Osteoblast (primary cell): ENCODE measurements around the gene EPB41L1. TPM values are rescaled to one million over a fixed set of nuclear protein-coding genes. Genes with fewer than 3 reads are reported as not detected.

ENCODE experiments used
- DNase-seq: peaks from one replicate; pipeline ENCODE4 v3.0.0; 2011; ENCODE audit warnings: low spot score, mixed read lengths; ENCODE audit not compliant: insufficient read length; ENCODE audit errors: missing footprints
- H2AFZ ChIP-seq: 2 replicates; pipeline ENCODE4 v1.6.0; 2011; ENCODE audit warnings: mild to moderate bottlenecking, low read length
- H3K27ac ChIP-seq: 2 replicates; pipeline ENCODE4 v1.5.1; 2011; ENCODE audit warnings: mild to moderate bottlenecking, low read depth, low read length, moderate library complexity
- H3K27me3 ChIP-seq: 2 replicates; pipeline ENCODE4 v1.6.0; 2012; ENCODE audit warnings: mild to moderate bottlenecking, control low read depth, inconsistent platforms, low read length, moderate library complexity; ENCODE audit not compliant: insufficient read depth
- H3K36me3 ChIP-seq: 2 replicates; pipeline ENCODE4 v1.5.1; 2011; ENCODE audit warnings: mild to moderate bottlenecking, low read length, control low read depth, moderate library complexity; ENCODE audit not compliant: insufficient read depth
- H3K4me1 ChIP-seq: 2 replicates; pipeline ENCODE4 v1.5.1; 2011; ENCODE audit warnings: mild to moderate bottlenecking, low read length, control low read depth, moderate library complexity; ENCODE audit not compliant: insufficient read depth
- H3K4me2 ChIP-seq: 2 replicates; pipeline ENCODE4 v1.6.0; 2011; ENCODE audit warnings: mild to moderate bottlenecking, low read length; ENCODE audit not compliant: insufficient read depth
- H3K4me3 ChIP-seq: fragments of 200-600 bp; sonication (generic); 3 replicates; pipeline ENCODE4 v1.5.1; 2012; ENCODE audit warnings: mild to moderate bottlenecking, low read length, inconsistent platforms; ENCODE audit not compliant: insufficient read depth
- H3K79me2 ChIP-seq: 2 replicates; pipeline ENCODE4 v1.6.0; 2012; ENCODE audit warnings: mild to moderate bottlenecking, low read length, control low read depth, inconsistent platforms; ENCODE audit not compliant: insufficient read depth
- H3K9me3 ChIP-seq: 2 replicates; pipeline ENCODE4 v1.5.1; 2011; ENCODE audit warnings: low read depth, low read length, control low read depth
- H4K20me1 ChIP-seq: 2 replicates; pipeline ENCODE4 v1.6.0; 2012; ENCODE audit warnings: mild to moderate bottlenecking, low read length, control low read depth; ENCODE audit not compliant: insufficient read depth
- CTCF ChIP-seq: IDR thresholded peaks from 2 replicates; pipeline ENCODE4 v1.5.1; 2011; ENCODE audit warnings: mild to moderate bottlenecking, low read depth, low read length, moderate library complexity; ENCODE audit errors: extremely low read depth
- total RNA-seq: library from RNA; depleted of rRNA; stranded (reverse); fragments of >200 nt; gene quantifications from 2 replicates; pipeline ENCODE4 v1.2.3, GENCODE V29; 2012

Gene EPB41L1
- total RNA-seq, 1 donor, result 26.8 TPM

- Histone ChIP-seq H3K9me3 (no peaks in the 10 kb centered on the region), H3K4me3 (no peak overlapping the region), H3K79me2 (no peaks in the 10 kb centered on the region), H3K27me3 (no peaks in the 10 kb centered on the region), H3K36me3 (peaks cover 7% of the 10 kb centered on the region), H2AFZ (no peak overlapping the region), H3K4me1 (no peaks in the 10 kb centered on the region), H4K20me1 (no peaks in the 10 kb centered on the region), H3K27ac (no peak overlapping the region), H3K4me2 (no peak overlapping the region)
- DNase-seq, result no peak
- no peak for TF ChIP-seq CTCF
Measured at GRCh38 chr20:36207602-36208001, 53.1 kb downstream of the EPB41L1 start.

- Histone ChIP-seq H2AFZ (no peak overlapping the region), H3K9me3 (no peaks in the 10 kb centered on the region), H3K36me3 (peaks cover 7% of the 10 kb centered on the region), H3K4me1 (no peaks in the 10 kb centered on the region), H3K27me3 (no peaks in the 10 kb centered on the region), H3K4me2 (no peak overlapping the region), H4K20me1 (no peaks in the 10 kb centered on the region), H3K79me2 (no peaks in the 10 kb centered on the region), H3K4me3 (no peak overlapping the region), H3K27ac (no peak overlapping the region)
- no peak for DNase-seq
- no peak for TF ChIP-seq CTCF
Measured at GRCh38 chr20:36208257-36208656, 53.7 kb downstream of the EPB41L1 start.

- TF ChIP-seq CTCF, result no peak
- H3K4me3 ChIP-seq, result no peak overlapping the region
- DNase-seq, result no peak
Measured at GRCh38 chr20:36210436-36211021, 56.0 kb downstream of the EPB41L1 start.

GRCh38 chr20:36213362-36213761 lies 58.8 kb downstream of the EPB41L1 start:
- no peaks in the 10 kb centered on the region for H3K9me3 ChIP-seq
- H3K36me3 ChIP-seq, result peaks cover 7% of the 10 kb centered on the region
- no peak for DNase-seq
- H2AFZ ChIP-seq, result no peak overlapping the region
- no peaks in the 10 kb centered on the region for H4K20me1 ChIP-seq
- no peaks in the 10 kb centered on the region for H3K4me1 ChIP-seq
- H3K27ac ChIP-seq, result no peak overlapping the region
- no peak overlapping the region for H3K4me3 ChIP-seq
- H3K27me3 ChIP-seq, result no peaks in the 10 kb centered on the region
- no peaks in the 10 kb centered on the region for H3K79me2 ChIP-seq
- TF ChIP-seq CTCF, result no peak
- no peak overlapping the region for H3K4me2 ChIP-seq

More at GRCh38 chr20:36210436-36211021, 56.0 kb downstream of the EPB41L1 start:
- Histone ChIP-seq H3K79me2 (no peaks in the 10 kb centered on the region), H3K27ac (no peak overlapping the region), H3K27me3 (no peaks in the 10 kb centered on the region), H3K9me3 (no peaks in the 10 kb centered on the region), H4K20me1 (no peaks in the 10 kb centered on the region), H3K4me1 (no peaks in the 10 kb centered on the region), H3K4me2 (no peak overlapping the region), H2AFZ (no peak overlapping the region), H3K36me3 (peaks cover 7% of the 10 kb centered on the region)
